Measurements from ENCODE around the gene CDC6. TPM values are rescaled to one million over a fixed set of nuclear protein-coding genes. Genes with fewer than 3 reads are reported as not detected.
A peak's percentile ranks its signal among the peaks of the same experiment; 100 is the strongest.

CDC6 gene
- total RNA-seq, 1 donor from 2014 or later = 3.7 TPM

DNA sequence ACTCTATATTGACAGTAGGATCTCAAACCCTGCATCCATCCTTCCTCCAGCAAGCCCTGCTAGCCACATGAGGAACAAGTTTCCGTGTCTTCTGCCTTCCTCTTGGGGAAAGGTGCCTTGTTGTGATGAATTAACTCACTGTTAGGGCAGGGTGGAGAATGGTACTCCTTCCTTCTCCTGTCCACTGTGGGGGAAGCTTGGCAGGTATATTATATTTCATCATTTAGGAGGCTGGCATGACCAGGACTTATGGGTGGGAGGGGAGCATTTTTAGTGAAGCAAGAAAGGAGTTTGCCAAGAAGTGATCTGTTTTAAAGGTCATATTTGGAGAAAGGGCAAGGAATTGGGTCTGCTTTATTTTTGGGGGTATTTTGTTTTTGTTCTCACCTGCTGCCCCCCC is 9.3 kb upstream of the CDC6 start:
- Histone ChIP-seq H3K9me3 (no peaks in the 10 kb centered on the region), H3K36me3 (peaks cover 0 to 77% of the 10 kb centered on the region in 2 donors), H3K4me1 (peaks cover 1% of the 10 kb centered on the region), H3K27me3 (no peaks in the 10 kb centered on the region), H3K4me3 (no peak overlapping the region), H3K27ac (no peak overlapping the region)
- intact Hi-C loops (cut with DNase I) = no loop called here
- no peak for DNase-seq (ENCODE audit: extremely low spot score in 2 of 2)
- no peak for TF ChIP-seq POLR2AphosphoS5 (IDR thresholded peaks at IDR 0.05; ENCODE audit: insufficient read depth in 1 of 2, low read depth in 1 of 2)
- no peak for TF ChIP-seq POLR2A (IDR thresholded peaks at IDR 0.05)

GRCh38 chr17:40279402-40279801 is 8.3 kb upstream of the CDC6 start:
- no peak overlapping the region for H3K27ac ChIP-seq
- TF ChIP-seq POLR2A (IDR thresholded peaks at IDR 0.05) (no peak), CTCF (IDR thresholded peaks at IDR 0.05) (no peak), POLR2AphosphoS5 (IDR thresholded peaks at IDR 0.05; ENCODE audit: insufficient read depth in 1 of 2, low read depth in 1 of 2) (no peak)
- no peaks in the 10 kb centered on the region for H3K27me3 ChIP-seq
- no peaks in the 10 kb centered on the region for H3K9me3 ChIP-seq
- intact Hi-C loops (cut with DNase I) = no loop called here
- peaks cover 11% of the 10 kb centered on the region for H3K4me1 ChIP-seq
- DNase-seq (ENCODE audit: extremely low spot score in 2 of 2) = no peak
- peaks cover 0 to 67% of the 10 kb centered on the region in 2 donors for H3K36me3 ChIP-seq
- no peak overlapping the region for H3K4me3 ChIP-seq

- Histone ChIP-seq H3K36me3 (peaks cover 0 to 51% of the 10 kb centered on the region in 2 donors), H3K4me1 (peaks cover 19% of the 10 kb centered on the region), H3K27me3 (no peaks in the 10 kb centered on the region), H3K27ac (no peak overlapping the region), H3K4me3 (no peak overlapping the region), H3K9me3 (no peaks in the 10 kb centered on the region)
- TF ChIP-seq POLR2A (IDR thresholded peaks at IDR 0.05) = no peak
- TF ChIP-seq POLR2AphosphoS5 (IDR thresholded peaks at IDR 0.05; ENCODE audit: insufficient read depth in 1 of 2, low read depth in 1 of 2) = no peak
- TF ChIP-seq CTCF (IDR thresholded peaks at IDR 0.05) = no peak
- DNase-seq (ENCODE audit: extremely low spot score in 2 of 2) = no peak
- intact Hi-C loops (cut with DNase I) = no loop called here
These were observed 6.0 kb upstream of the CDC6 start for GRCh38 chr17:40281663-40282062.

DNA sequence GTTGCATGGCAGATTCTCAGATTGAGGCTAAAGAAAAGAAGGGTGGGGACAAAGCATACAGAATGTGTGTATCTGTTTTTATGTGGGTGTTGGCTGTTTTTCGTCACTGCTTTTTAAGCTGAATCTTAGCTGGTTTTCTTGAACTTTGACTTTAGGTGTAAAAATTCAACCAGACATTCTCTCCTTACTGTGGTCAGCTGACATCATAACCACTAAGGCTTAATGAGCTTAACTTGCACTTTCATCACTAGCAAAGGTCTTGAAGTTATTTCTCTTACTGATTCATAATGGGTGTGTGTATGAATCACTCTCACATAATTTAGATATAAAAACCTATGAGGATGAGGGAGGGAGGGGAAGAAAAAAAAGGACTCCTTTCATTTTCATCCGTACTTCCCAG is 4.0 kb upstream of the CDC6 start:
- H3K27me3 ChIP-seq = no peaks in the 10 kb centered on the region
- peaks cover 28% of the 10 kb centered on the region for H3K4me1 ChIP-seq
- intact Hi-C loops (cut with DNase I) = no loop called here
- H3K27ac ChIP-seq = peak overlapping the region; percentile 72
- DNase-seq (ENCODE audit: extremely low spot score in 2 of 2) = no peak
- H3K36me3 ChIP-seq = peaks cover 0 to 31% of the 10 kb centered on the region in 2 donors
- no peaks in the 10 kb centered on the region for H3K9me3 ChIP-seq
- TF ChIP-seq CTCF (IDR thresholded peaks at IDR 0.05) (no peak), POLR2AphosphoS5 (IDR thresholded peaks at IDR 0.05; ENCODE audit: insufficient read depth in 1 of 2, low read depth in 1 of 2) (peak in 1 of 2 donors; percentile 82)
- H3K4me3 ChIP-seq = no peak overlapping the region

- Histone ChIP-seq H3K36me3 (peaks cover 0 to 26% of the 10 kb centered on the region in 2 donors), H3K4me1 (peaks cover 30% of the 10 kb centered on the region), H3K27me3 (no peaks in the 10 kb centered on the region), H3K4me3 (no peak overlapping the region), H3K9me3 (no peaks in the 10 kb centered on the region), H3K27ac (peak overlapping the region; percentile 72)
- no peak for TF ChIP-seq POLR2A (IDR thresholded peaks at IDR 0.05)
- TF ChIP-seq POLR2AphosphoS5 (IDR thresholded peaks at IDR 0.05; ENCODE audit: insufficient read depth in 1 of 2, low read depth in 1 of 2) = peak in 1 of 2 donors; percentile 6
- DNase-seq (ENCODE audit: extremely low spot score in 2 of 2) = no peak
- intact Hi-C loops (cut with DNase I) = no loop called here
These were observed 3.5 kb upstream of the CDC6 start for GRCh38 chr17:40284085-40284713.

DNA sequence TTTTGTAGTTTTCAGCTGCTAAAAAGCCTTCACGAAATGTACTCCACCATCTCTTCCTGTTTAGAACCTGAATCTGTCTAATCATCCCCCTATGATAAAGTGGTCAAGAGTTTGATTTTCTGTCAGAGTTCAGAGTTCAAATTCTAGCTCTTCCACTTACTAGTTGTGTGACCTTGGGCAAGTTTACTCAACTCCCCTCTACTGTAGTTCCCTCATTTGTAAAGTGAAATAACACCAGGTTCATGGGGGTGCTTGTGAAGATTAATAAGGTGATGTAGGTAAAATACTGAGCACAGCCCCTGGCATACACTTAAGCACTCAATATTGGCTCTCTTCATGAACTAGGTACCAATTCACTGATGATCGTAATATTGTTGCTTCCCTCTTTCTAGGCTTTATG is 1.2 kb upstream of the CDC6 start:
- no peak overlapping the region for H3K4me3 ChIP-seq
- no peaks in the 10 kb centered on the region for H3K9me3 ChIP-seq
- TF ChIP-seq CTCF (IDR thresholded peaks at IDR 0.05) (no peak), POLR2A (IDR thresholded peaks at IDR 0.05) (no peak), POLR2AphosphoS5 (IDR thresholded peaks at IDR 0.05; ENCODE audit: insufficient read depth in 1 of 2, low read depth in 1 of 2) (no peak)
- no peak for DNase-seq (ENCODE audit: extremely low spot score in 2 of 2)
- peaks cover 0 to 4% of the 10 kb centered on the region in 2 donors for H3K36me3 ChIP-seq
- intact Hi-C loops (cut with DNase I) = loop anchor here (5.0 kb wide), 1 partner anchor 69 kb away; the partner anchor contains the start of gene WIPF2
- H3K27ac ChIP-seq = no peak overlapping the region
- peaks cover 36% of the 10 kb centered on the region for H3K4me1 ChIP-seq
- H3K27me3 ChIP-seq = no peaks in the 10 kb centered on the region
